ENCODE results near the gene PABPC1L. TPM values are rescaled to one million over a fixed set of nuclear protein-coding genes. Genes with fewer than 3 reads are reported as not detected.

PABPC1L gene
- total and polyA plus RNA-seq, 2 of the 13 experiments (the other 11 are each of a cell fraction or from before 2014, with no cell fraction given): 30.8 to 252 TPM

DNA sequence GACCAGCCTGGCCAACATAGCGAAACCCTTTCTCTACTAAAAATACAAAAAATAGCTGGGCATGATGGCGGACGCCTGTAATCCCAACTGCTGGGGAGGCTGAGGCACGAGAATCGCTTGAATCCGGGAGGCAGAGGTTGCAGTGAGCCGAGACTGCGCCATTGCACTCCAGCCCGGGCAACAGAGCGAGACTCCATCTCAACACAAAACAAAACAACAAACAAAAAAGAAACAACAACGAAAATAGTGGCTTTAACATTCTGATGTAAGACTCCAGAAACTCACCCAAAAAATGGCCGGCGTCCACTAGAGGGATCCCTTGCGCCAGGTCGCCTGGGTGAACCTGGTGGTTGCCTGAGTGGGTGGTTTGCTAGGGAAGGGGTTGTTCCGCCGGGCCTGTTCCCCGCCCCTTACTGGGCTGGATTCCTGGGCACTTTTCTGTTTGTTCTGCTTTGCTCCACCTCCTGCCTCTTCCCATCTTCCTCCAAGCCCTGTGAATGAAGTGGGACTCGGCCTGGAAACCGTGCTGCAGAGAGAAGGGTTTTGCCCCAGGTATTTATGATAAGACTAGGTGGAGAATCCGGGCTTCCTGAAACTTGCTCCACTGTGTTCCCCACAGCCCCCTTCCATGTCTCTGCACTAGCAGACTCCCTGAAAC, 1.5 kb downstream of the PABPC1L start (continued):
- TF ChIP-seq TIGD3 (CRISPR knock-in tag; IDR thresholded peaks at IDR 0.05; ENCODE audit: borderline replicate concordance) (no peak), CEBPB (IDR thresholded peaks at IDR 0.05; ENCODE audit: borderline replicate concordance, low read depth, low read length) (peak; percentile 54), E2F2 (CRISPR knock-in tag; IDR thresholded peaks at IDR 0.05; ENCODE audit: borderline replicate concordance) (0 out of 2 replicates have a peak, but pooled peaks have one; percentile 18), ZNF234 (CRISPR knock-in tag; conservative IDR thresholded peaks at IDR 0.05) (no peak), NR2F2 (IDR thresholded peaks at IDR 0.05; ENCODE audit: borderline replicate concordance, low read depth) (no peak), ATF7-NPFF (CRISPR knock-in tag; IDR thresholded peaks at IDR 0.05; ENCODE audit: low read depth) (no peak), ZNF121 (CRISPR knock-in tag; IDR thresholded peaks at IDR 0.05) (no peak; the same call in 1 of the 2 replicates), ATF4 (CRISPR knock-in tag; IDR thresholded peaks at IDR 0.05) (peak in 1 of 2 experiments; percentile 97; a peak in 3 of 4 replicates), HOXD1 (CRISPR knock-in tag; IDR thresholded peaks at IDR 0.05) (no peak), RBM39 (IDR thresholded peaks at IDR 0.05; ENCODE audit: low read depth, low read length, poor library complexity, severe bottlenecking) (no peak), NFATC3 (CRISPR knock-in tag; IDR thresholded peaks at IDR 0.05) (0 out of 2 replicates have a peak, but pooled peaks have one; percentile 68), TBP (CRISPR knock-in tag; IDR thresholded peaks at IDR 0.05) (no peak), ZBTB20 (CRISPR knock-in tag; IDR thresholded peaks at IDR 0.05; ENCODE audit: borderline replicate concordance, low read depth) (no peak)
- TF ChIP-seq, protein P1, sequence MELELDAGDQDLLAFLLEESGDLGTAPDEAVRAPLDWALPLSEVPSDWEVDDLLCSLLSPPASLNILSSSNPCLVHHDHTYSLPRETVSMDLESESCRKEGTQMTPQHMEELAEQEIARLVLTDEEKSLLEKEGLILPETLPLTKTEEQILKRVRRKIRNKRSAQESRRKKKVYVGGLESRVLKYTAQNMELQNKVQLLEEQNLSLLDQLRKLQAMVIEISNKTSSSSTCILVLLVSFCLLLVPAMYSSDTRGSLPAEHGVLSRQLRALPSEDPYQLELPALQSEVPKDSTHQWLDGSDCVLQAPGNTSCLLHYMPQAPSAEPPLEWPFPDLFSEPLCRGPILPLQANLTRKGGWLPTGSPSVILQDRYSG (CRISPR knock-in tag; IDR thresholded peaks at IDR 0.05): peak; percentile 42; the same call in 1 of the 2 replicates
- TF ChIP-seq, protein P2, sequence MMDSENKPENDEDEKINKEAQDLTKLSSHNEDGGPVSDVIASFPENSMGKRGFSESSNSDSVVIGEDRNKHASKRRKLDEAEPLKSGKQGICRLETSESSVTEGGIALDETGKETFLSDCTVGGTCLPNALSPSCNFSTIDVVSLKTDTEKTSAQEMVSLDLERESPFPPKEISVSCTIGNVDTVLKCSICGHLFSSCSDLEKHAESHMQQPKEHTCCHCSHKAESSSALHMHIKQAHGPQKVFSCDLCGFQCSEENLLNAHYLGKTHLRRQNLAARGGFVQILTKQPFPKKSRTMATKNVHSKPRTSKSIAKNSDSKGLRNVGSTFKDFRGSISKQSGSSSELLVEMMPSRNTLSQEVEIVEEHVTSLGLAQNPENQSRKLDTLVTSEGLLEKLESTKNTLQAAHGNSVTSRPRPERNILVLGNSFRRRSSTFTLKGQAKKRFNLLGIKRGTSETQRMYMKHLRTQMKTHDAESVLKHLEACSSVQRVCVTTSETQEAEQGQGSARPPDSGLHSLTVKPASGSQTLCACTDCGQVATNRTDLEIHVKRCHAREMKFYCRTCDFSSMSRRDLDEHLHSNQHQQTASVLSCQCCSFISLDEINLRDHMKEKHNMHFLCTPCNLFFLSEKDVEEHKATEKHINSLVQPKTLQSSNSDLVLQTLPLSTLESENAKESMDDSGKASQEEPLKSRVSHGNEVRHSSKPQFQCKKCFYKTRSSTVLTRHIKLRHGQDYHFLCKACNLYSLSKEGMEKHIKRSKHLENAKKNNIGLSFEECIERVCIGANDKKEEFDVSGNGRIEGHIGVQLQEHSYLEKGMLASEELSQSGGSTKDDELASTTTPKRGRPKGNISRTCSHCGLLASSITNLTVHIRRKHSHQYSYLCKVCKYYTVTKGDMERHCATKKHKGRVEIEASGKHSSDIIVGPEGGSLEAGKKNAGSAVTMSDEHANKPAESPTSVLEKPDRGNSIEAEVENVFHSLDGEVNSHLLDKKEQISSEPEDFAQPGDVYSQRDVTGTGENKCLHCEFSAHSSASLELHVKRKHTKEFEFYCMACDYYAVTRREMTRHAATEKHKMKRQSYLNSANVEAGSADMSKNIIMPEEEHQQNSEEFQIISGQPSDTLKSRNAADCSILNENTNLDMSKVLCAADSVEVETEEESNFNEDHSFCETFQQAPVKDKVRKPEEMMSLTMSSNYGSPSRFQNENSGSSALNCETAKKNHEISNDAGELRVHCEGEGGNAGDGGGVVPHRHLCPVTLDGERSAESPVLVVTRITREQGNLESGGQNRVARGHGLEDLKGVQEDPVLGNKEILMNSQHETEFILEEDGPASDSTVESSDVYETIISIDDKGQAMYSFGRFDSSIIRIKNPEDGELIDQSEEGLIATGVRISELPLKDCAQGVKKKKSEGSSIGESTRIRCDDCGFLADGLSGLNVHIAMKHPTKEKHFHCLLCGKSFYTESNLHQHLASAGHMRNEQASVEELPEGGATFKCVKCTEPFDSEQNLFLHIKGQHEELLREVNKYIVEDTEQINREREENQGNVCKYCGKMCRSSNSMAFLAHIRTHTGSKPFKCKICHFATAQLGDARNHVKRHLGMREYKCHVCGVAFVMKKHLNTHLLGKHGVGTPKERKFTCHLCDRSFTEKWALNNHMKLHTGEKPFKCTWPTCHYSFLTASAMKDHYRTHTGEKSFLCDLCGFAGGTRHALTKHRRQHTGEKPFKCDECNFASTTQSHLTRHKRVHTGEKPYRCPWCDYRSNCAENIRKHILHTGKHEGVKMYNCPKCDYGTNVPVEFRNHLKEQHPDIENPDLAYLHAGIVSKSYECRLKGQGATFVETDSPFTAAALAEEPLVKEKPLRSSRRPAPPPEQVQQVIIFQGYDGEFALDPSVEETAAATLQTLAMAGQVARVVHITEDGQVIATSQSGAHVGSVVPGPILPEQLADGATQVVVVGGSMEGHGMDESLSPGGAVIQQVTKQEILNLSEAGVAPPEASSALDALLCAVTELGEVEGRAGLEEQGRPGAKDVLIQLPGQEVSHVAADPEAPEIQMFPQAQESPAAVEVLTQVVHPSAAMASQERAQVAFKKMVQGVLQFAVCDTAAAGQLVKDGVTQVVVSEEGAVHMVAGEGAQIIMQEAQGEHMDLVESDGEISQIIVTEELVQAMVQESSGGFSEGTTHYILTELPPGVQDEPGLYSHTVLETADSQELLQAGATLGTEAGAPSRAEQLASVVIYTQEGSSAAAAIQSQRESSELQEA (CRISPR knock-in tag; IDR thresholded peaks at IDR 0.05; ENCODE audit: not compliant biosample characterization): peak; percentile 55

Data from HepG2 (cell line).